Right atrium auricular region (tissue), 2 donors: ENCODE results near the gene COLQ. TPM values are rescaled to one million over a fixed set of nuclear protein-coding genes. Genes with fewer than 3 reads are reported as not detected.

Experiments
- DNase-seq: peaks from one replicate; pipeline ENCODE4 v3.0.0-alpha.2; 2019; ENCODE audit warnings: low spot score
- H3K27ac ChIP-seq, 2 donors: fragments of 200-600 bp; sonication (generic); 1 replicate in 1 of 2; 2 replicates in 1 of 2; pipeline ENCODE4 v1.5.1; 2016 to 2019
- H3K27me3 ChIP-seq, 2 donors: fragments of 200-600 bp; sonication (generic); one replicate each; pipeline versions ENCODE4 v1.5.1 to v1.6.0; 2017 to 2019
- H3K36me3 ChIP-seq: fragments of 200-600 bp; sonication (generic); one replicate; pipeline ENCODE4 v1.5.1; 2016
- H3K4me1 ChIP-seq, 2 donors: fragments of 200-600 bp; sonication (generic); one replicate each; pipeline versions ENCODE4 v1.5.1 to v1.6.0; 2017 to 2019
- H3K4me3 ChIP-seq, 2 donors: fragments of 200-600 bp; sonication (generic); 1 replicate in 1 of 2; 2 replicates in 1 of 2; pipeline ENCODE4 v1.5.1; 2017 to 2019; ENCODE audit warnings: mild to moderate bottlenecking in 1 of 2, moderate library complexity in 1 of 2
- H3K9me3 ChIP-seq, 2 donors: fragments of 200-600 bp; sonication (generic); one replicate each; pipeline ENCODE4 v1.5.1; 2019
- CTCF ChIP-seq, 2 donors: fragments of 200-600 bp; sonication (generic); IDR thresholded peaks; one replicate each; pipeline ENCODE4 v1.5.1; 2019; ENCODE audit warnings: antibody characterized with exemption in 2 of 2
- total RNA-seq, 2 donors: library from RNA; depleted of rRNA; stranded (reverse); fragments of >200 nt; gene quantifications; one replicate each; pipeline ENCODE4 v1.1.0, GENCODE V29; 2016

Gene COLQ
- total RNA-seq, 2 donors from 2014 or later, result 24.3 to 38.3 TPM

- TF ChIP-seq CTCF (IDR thresholded peaks at IDR 0.05), result no peak
- H3K27ac ChIP-seq, result no peak overlapping the region
Measured at GRCh38 chr3:15553749-15554148, 32.2 kb upstream of the COLQ start.

GRCh38 chr3:15551902-15552301, 30.4 kb upstream of the COLQ start:
- Histone ChIP-seq H3K4me3 (no peak overlapping the region), H3K36me3 (no peaks in the 10 kb centered on the region), H3K4me1 (no peaks in the 10 kb centered on the region), H3K9me3 (no peaks in the 10 kb centered on the region), H3K27me3 (no peaks in the 10 kb centered on the region), H3K27ac (no peak overlapping the region)
- TF ChIP-seq CTCF (IDR thresholded peaks at IDR 0.05), result no peak
- DNase-seq, result no peak

More at GRCh38 chr3:15553749-15554148, 32.2 kb upstream of the COLQ start:
- H3K9me3 ChIP-seq, result no peaks in the 10 kb centered on the region
- no peak overlapping the region for H3K4me3 ChIP-seq
- no peak for DNase-seq
- no peaks in the 10 kb centered on the region for H3K36me3 ChIP-seq
- H3K4me1 ChIP-seq, result no peaks in the 10 kb centered on the region
- no peaks in the 10 kb centered on the region for H3K27me3 ChIP-seq

GRCh38 chr3:15549846-15550245, 28.3 kb upstream of the COLQ start:
- H3K27me3 ChIP-seq, result no peaks in the 10 kb centered on the region
- H3K27ac ChIP-seq, result no peak overlapping the region
- no peak for TF ChIP-seq CTCF (IDR thresholded peaks at IDR 0.05)
- DNase-seq, result no peak
- no peaks in the 10 kb centered on the region for H3K9me3 ChIP-seq
- no peaks in the 10 kb centered on the region for H3K4me1 ChIP-seq
- H3K4me3 ChIP-seq, result no peak overlapping the region
- no peaks in the 10 kb centered on the region for H3K36me3 ChIP-seq

GRCh38 chr3:15542614-15543013, 21.1 kb upstream of the COLQ start:
- H3K27ac ChIP-seq, result peak overlapping the region in 1 of 2 donors; percentile 29

GRCh38 chr3:15541371-15541770, 19.9 kb upstream of the COLQ start:
- no peak for TF ChIP-seq CTCF (IDR thresholded peaks at IDR 0.05)
- no peak overlapping the region for H3K4me3 ChIP-seq
- H3K36me3 ChIP-seq, result no peaks in the 10 kb centered on the region
- peaks cover 0 to 15% of the 10 kb centered on the region in 2 donors for H3K4me1 ChIP-seq
- no peak for DNase-seq
- no peaks in the 10 kb centered on the region for H3K27me3 ChIP-seq
- no peak overlapping the region for H3K27ac ChIP-seq
- no peaks in the 10 kb centered on the region for H3K9me3 ChIP-seq

More at GRCh38 chr3:15542614-15543013, 21.1 kb upstream of the COLQ start:
- DNase-seq, result no peak
- Histone ChIP-seq H3K4me3 (no peak overlapping the region), H3K36me3 (no peaks in the 10 kb centered on the region), H3K27me3 (no peaks in the 10 kb centered on the region), H3K4me1 (peaks cover 0 to 15% of the 10 kb centered on the region in 2 donors), H3K9me3 (no peaks in the 10 kb centered on the region)
- no peak for TF ChIP-seq CTCF (IDR thresholded peaks at IDR 0.05)

GRCh38 chr3:15539066-15539465, 17.6 kb upstream of the COLQ start:
- Histone ChIP-seq H3K27ac (no peak overlapping the region), H3K9me3 (no peaks in the 10 kb centered on the region), H3K4me1 (peaks cover 0 to 15% of the 10 kb centered on the region in 2 donors), H3K36me3 (no peaks in the 10 kb centered on the region), H3K27me3 (no peaks in the 10 kb centered on the region), H3K4me3 (no peak overlapping the region)
- peak; percentile 28 for DNase-seq
- no peak for TF ChIP-seq CTCF (IDR thresholded peaks at IDR 0.05)
